Breast epithelium (tissue), 3 donors: ENCODE data around the gene CELF1.

Experiments
- POLR2AphosphoS5 ChIP-seq, 3 donors: sonication (generic); formaldehyde crosslinking; IDR thresholded peaks; one replicate each; pipeline ENCODE4 v1.6.1; 2017; ENCODE audit warnings: antibody characterized with exemption in 3 of 3
- TF ChIP-seq, protein P1 (sequence below), 3 donors: fragments of 450-650 bp; IDR thresholded peaks; one replicate each; pipeline ENCODE4 v1.5.1; 2016 to 2017; ENCODE audit warnings: antibody characterized with exemption in 3 of 3, mild to moderate bottlenecking in 3 of 3, moderate library complexity in 3 of 3

DNA sequence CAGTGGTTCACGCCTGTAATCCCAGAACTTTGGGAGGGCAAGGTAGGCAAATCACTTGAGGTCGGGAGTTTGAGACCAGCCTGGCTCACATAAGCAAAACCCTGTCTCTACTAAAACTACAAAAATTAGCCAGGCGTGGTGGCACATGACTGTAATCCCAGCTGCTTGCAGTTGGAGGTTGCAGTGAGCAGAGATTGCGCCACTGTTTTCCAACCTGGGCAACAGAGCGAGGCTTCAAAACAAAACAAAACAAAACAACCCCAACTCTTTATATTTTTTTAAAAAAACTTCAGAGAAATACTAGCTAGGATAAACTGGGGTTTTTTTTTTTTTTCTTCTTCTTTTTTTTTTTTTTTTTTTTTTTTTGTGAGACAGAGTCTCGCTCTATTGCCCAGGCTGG lies 72.2 kb downstream of the CELF1 start:
- TF ChIP-seq, protein P1, sequence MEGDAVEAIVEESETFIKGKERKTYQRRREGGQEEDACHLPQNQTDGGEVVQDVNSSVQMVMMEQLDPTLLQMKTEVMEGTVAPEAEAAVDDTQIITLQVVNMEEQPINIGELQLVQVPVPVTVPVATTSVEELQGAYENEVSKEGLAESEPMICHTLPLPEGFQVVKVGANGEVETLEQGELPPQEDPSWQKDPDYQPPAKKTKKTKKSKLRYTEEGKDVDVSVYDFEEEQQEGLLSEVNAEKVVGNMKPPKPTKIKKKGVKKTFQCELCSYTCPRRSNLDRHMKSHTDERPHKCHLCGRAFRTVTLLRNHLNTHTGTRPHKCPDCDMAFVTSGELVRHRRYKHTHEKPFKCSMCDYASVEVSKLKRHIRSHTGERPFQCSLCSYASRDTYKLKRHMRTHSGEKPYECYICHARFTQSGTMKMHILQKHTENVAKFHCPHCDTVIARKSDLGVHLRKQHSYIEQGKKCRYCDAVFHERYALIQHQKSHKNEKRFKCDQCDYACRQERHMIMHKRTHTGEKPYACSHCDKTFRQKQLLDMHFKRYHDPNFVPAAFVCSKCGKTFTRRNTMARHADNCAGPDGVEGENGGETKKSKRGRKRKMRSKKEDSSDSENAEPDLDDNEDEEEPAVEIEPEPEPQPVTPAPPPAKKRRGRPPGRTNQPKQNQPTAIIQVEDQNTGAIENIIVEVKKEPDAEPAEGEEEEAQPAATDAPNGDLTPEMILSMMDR (IDR thresholded peaks at IDR 0.05), result no peak
- TF ChIP-seq POLR2AphosphoS5 (IDR thresholded peaks at IDR 0.05), result no peak
